ENCODE measurements around the gene SLC37A3.
"Not testable (repeated sequence)": the region's sequence is repeated elsewhere in the genome, so short reads cannot be mapped to it uniquely, and the experiment has no call there.

Gene SLC37A3

DNA sequence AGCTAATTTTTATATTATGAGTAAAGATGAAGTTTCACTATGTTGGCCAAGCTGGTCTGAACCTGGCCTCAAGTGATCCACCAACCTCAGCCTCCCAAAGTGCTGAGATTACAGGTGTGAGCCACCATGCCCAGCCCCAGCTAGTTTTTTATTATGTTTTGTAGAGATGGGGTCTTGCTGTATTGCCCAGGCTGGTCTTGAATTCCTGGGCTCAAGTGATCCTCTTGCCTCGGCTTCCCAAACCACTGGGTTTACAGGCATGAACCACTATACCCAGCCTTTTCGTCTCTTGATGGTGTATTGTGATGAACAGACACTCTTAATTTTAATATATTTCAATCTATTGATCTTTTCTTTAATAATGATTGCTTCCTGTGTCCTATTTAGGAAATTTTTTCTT lies 23.2 kb upstream of the SLC37A3 start:
- no peak for DNase-seq
- TF ChIP-seq, protein P1, sequence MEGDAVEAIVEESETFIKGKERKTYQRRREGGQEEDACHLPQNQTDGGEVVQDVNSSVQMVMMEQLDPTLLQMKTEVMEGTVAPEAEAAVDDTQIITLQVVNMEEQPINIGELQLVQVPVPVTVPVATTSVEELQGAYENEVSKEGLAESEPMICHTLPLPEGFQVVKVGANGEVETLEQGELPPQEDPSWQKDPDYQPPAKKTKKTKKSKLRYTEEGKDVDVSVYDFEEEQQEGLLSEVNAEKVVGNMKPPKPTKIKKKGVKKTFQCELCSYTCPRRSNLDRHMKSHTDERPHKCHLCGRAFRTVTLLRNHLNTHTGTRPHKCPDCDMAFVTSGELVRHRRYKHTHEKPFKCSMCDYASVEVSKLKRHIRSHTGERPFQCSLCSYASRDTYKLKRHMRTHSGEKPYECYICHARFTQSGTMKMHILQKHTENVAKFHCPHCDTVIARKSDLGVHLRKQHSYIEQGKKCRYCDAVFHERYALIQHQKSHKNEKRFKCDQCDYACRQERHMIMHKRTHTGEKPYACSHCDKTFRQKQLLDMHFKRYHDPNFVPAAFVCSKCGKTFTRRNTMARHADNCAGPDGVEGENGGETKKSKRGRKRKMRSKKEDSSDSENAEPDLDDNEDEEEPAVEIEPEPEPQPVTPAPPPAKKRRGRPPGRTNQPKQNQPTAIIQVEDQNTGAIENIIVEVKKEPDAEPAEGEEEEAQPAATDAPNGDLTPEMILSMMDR (IDR thresholded peaks at IDR 0.05; ENCODE audit: low read depth, low read length): no peak

DNA sequence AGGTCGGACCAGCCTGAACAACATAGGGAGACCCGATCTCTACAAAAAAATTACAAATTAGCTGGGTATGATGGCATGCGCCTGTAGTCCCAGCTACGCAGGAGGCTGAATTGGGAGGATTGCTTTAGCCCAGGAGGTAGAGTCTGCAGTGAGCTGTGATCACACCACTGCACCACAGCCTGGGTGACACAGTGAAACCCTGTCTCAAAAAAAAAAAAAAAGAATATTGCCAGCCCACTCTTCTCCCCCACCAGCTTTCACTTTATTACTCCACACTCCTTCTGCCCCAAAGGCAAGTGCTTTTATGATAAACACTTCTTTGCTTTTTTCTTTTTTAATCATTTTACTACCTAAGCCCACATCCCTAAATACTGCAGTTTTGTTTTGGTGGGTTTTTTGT lies 20.3 kb upstream of the SLC37A3 start:
- Histone ChIP-seq H3K9me3 (ENCODE audit: severe bottlenecking) (no peaks in the 10 kb centered on the region), H3K27me3 (ENCODE audit: insufficient read depth, low read depth, severe bottlenecking) (no peaks in the 10 kb centered on the region), H3K36me3 (no peaks in the 10 kb centered on the region), H3K27ac (no peak overlapping the region), H3K4me3 (ENCODE audit: low read depth, low read length) (no peak overlapping the region)
- TF ChIP-seq, protein P1 (IDR thresholded peaks at IDR 0.05; ENCODE audit: low read depth, low read length): no peak
- no peak for DNase-seq

More for the DNA sequence above, 23.2 kb upstream of the SLC37A3 start:
- H3K9me3 ChIP-seq (ENCODE audit: severe bottlenecking): no peaks in the 10 kb centered on the region
- no peak overlapping the region for H3K4me3 ChIP-seq (ENCODE audit: low read depth, low read length)
- H3K36me3 ChIP-seq: no peaks in the 10 kb centered on the region
- H3K27ac ChIP-seq: no peak overlapping the region
- H3K27me3 ChIP-seq (ENCODE audit: insufficient read depth, low read depth, severe bottlenecking): no peaks in the 10 kb centered on the region

DNA sequence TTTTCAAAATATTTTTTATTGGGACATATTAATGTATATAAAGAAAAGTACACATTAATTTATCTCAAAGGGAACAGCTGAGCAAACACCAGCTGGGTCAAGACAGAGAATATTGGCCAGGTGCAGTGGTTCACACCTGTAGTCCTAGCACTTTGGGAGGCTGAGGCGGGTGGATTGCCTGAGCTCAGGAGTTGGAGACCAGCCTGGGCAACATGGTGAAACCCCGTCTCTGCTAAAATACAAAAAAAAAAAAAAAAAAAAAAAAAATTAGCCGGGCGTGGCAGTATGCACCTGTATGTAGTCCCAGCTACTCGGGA lies 19.8 kb upstream of the SLC37A3 start:
- not testable (repeated sequence) for H3K27ac ChIP-seq; H3K27me3 ChIP-seq (ENCODE audit: insufficient read depth, low read depth, severe bottlenecking); H3K9me3 ChIP-seq (ENCODE audit: severe bottlenecking); H3K4me3 ChIP-seq (ENCODE audit: low read depth, low read length); H3K36me3 ChIP-seq; DNase-seq

DNA sequence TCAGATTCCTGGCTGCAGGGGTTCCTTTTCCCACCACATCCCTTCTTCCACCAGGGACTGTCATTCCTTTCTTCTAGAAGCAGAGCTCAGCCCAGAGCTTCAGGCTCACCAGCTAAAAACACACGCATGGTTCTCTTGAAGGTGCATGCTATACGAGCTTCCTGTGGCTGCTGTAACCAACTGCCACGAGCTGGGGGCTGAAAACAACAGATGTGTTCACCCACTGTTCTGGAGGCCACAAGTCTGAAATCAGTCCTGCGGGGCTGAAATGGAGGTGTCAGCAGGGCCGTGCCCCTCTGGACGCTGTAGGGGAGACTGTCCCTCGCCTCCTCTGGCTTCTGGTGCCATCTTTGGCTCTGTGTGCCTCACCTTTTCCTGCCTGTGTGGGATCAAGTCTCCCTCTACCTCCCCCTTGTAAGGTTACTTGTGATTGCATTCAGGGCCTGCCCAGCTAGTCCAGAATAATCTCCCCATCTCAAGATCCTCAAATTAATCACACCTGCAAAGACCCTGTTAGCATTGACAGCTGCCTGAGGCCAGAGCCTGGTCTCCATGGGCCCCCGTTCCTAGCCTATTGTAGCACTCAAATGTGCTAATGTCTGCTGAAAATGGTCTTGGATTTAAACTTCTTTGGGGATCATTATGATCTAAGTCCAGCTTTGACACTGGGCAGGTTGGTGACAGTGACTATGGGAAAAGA lies 19.3 kb upstream of the SLC37A3 start:
- H3K36me3 ChIP-seq: no peaks in the 10 kb centered on the region
- H3K9me3 ChIP-seq (ENCODE audit: severe bottlenecking): no peaks in the 10 kb centered on the region
- TF ChIP-seq, protein P1 (IDR thresholded peaks at IDR 0.05; ENCODE audit: low read depth, low read length): no peak
- no peak overlapping the region for H3K4me3 ChIP-seq (ENCODE audit: low read depth, low read length)
- H3K27ac ChIP-seq: no peak overlapping the region
- no peaks in the 10 kb centered on the region for H3K27me3 ChIP-seq (ENCODE audit: insufficient read depth, low read depth, severe bottlenecking)
- DNase-seq: no peak

DNA sequence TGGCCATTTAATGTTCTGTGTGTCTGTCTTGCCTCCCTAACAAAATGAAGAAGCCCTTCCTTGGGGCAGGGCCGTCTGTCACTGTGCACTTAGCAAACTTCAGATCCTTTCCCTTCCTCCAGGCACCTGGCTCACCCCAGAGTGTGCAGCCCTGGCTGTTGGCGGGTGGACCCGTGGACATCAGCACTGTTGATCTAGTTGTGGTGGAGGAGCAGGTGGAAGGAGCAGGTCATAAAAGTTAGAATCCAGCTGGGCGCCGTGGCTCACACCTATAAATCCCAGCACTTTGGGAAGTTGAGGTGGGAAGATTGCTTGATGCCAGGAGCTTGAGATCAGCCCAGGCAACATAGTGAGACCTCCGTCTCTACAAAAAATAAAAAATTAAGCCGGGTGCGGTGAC lies 18.2 kb upstream of the SLC37A3 start:
- H3K9me3 ChIP-seq (ENCODE audit: severe bottlenecking): no peaks in the 10 kb centered on the region
- no peaks in the 10 kb centered on the region for H3K36me3 ChIP-seq
- no peaks in the 10 kb centered on the region for H3K27me3 ChIP-seq (ENCODE audit: insufficient read depth, low read depth, severe bottlenecking)
- TF ChIP-seq, protein P1 (IDR thresholded peaks at IDR 0.05; ENCODE audit: low read depth, low read length): no peak
- H3K4me3 ChIP-seq (ENCODE audit: low read depth, low read length): no peak overlapping the region
- DNase-seq: no peak
- no peak overlapping the region for H3K27ac ChIP-seq

DNA sequence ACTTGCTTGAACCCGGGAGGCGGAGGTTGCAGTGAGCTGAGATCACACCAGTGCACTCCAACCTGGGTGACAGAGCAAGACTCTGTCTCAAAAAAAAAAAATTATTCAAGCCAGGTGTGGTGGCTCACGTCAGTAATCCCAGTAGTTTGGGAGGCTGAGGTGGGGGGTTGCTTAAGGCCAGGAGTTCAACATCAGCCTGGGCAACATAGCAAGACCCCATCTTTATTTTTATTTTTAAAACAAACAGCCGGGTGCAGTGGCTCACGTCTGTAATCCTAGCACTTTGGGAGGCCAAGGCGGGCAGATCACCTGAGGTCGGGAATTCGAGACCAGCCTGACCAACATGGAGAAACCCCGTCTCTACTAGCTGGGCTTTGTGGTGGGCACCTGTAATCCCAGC lies 17.5 kb upstream of the SLC37A3 start:
- H3K9me3 ChIP-seq (ENCODE audit: severe bottlenecking); H3K4me3 ChIP-seq (ENCODE audit: low read depth, low read length); H3K27me3 ChIP-seq (ENCODE audit: insufficient read depth, low read depth, severe bottlenecking); H3K27ac ChIP-seq; H3K36me3 ChIP-seq; DNase-seq: not testable (repeated sequence)

DNA sequence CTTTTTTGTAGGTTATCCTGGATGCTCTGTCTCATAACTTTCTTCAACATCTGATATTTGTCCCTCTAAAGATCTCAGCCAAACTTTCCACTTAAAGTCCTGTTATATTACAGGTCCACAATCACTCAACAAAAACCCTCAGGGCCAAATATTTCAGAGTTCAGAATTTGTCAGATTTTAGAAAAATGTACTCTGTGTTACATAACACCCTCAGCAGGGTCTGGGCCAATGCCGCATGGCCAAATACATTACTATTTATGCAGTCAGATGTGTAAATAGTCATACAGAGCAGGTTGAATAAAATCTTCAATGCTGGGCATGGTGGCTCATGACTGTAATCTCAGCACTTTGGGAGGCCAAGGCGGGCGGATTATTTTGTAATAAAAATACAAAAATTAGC lies 17.0 kb upstream of the SLC37A3 start:
- TF ChIP-seq, protein P1 (IDR thresholded peaks at IDR 0.05; ENCODE audit: low read depth, low read length): no peak
- Histone ChIP-seq H3K4me3 (ENCODE audit: low read depth, low read length) (no peak overlapping the region), H3K9me3 (ENCODE audit: severe bottlenecking) (no peaks in the 10 kb centered on the region), H3K36me3 (no peaks in the 10 kb centered on the region), H3K27ac (no peak overlapping the region), H3K27me3 (ENCODE audit: insufficient read depth, low read depth, severe bottlenecking) (no peaks in the 10 kb centered on the region)
- DNase-seq: no peak
